CD14-positive monocyte (primary cell): ENCODE measurements around the gene PLCD1. TPM values are rescaled to one million over a fixed set of nuclear protein-coding genes. Genes with fewer than 3 reads are reported as not detected.

Source experiments
- DNase-seq, 3 donors: peaks; one replicate each; pipeline ENCODE4 v3.0.0-alpha.2; 2011 to 2022
- H2AFZ ChIP-seq: 2 replicates; pipeline ENCODE4 v1.6.0; 2012; ENCODE audit warnings: mild to moderate bottlenecking, low read depth, low read length, inconsistent platforms; ENCODE audit not compliant: insufficient read depth, poor library complexity, severe bottlenecking
- H3K27ac ChIP-seq, 2 donors: 1 replicate in 1 of 2; 2 replicates in 1 of 2; pipeline ENCODE4 v1.5.1; 2012 to 2013; ENCODE audit warnings: low read length in 2 of 2, control low read depth in 1 of 2, inconsistent platforms in 1 of 2, low read depth in 1 of 2, mild to moderate bottlenecking in 1 of 2
- H3K27me3 ChIP-seq, 2 donors: one replicate each; pipeline versions ENCODE4 v1.6.0 to v1.6.1; 2011 to 2013; ENCODE audit warnings: low read length in 2 of 2; ENCODE audit not compliant: control insufficient read depth in 2 of 2, insufficient read depth in 2 of 2
- H3K36me3 ChIP-seq, 2 donors: replicated peaks in 1 of 2; 1 replicate in 1 of 2; 2 replicates in 1 of 2; pipeline versions ENCODE4 v1.5.1 to v1.6.1; 2012 to 2013; ENCODE audit warnings: low read length in 2 of 2, control low read depth in 1 of 2, inconsistent platforms in 1 of 2, mild to moderate bottlenecking in 1 of 2; ENCODE audit not compliant: insufficient read depth in 2 of 2, control insufficient read depth in 1 of 2
- H3K4me1 ChIP-seq, 2 donors: 1 replicate in 1 of 2; 2 replicates in 1 of 2; pipeline versions ENCODE4 v1.5.1 to v1.6.1; 2012 to 2013; ENCODE audit warnings: low read length in 2 of 2, control low read depth in 1 of 2, inconsistent platforms in 1 of 2, mild to moderate bottlenecking in 1 of 2, moderate library complexity in 1 of 2; ENCODE audit not compliant: insufficient read depth in 2 of 2, control insufficient read depth in 1 of 2
- H3K4me2 ChIP-seq: replicated peaks from 2 replicates; pipeline ENCODE3; 2012; ENCODE audit warnings: low read length, moderate library complexity, mild to moderate bottlenecking; ENCODE audit not compliant: poor library complexity, severe bottlenecking; ENCODE audit errors: extremely low read depth
- H3K4me3 ChIP-seq, 3 experiments: fragments of 200-600 bp in 1 of 3; sonication (generic) in 1 of 3; replicated peaks in 1 of 3; 1 replicate in 2 of 3; 2 replicates in 1 of 3; pipeline ENCODE4 v1.5.1; 2011 to 2013; ENCODE audit warnings: low read length in 3 of 3, mild to moderate bottlenecking in 3 of 3, control low read depth in 2 of 3, low read depth in 2 of 3, inconsistent platforms in 1 of 3, moderate library complexity in 1 of 3
- H3K79me2 ChIP-seq: 2 replicates; pipeline ENCODE4 v1.6.0; 2012; ENCODE audit warnings: mild to moderate bottlenecking, control low read depth, inconsistent platforms, low read length, moderate library complexity; ENCODE audit not compliant: insufficient read depth
- H3K9ac ChIP-seq: 2 replicates; pipeline ENCODE4 v1.6.0; 2017; ENCODE audit warnings: low read length, mild to moderate bottlenecking; ENCODE audit not compliant: insufficient read depth, poor library complexity, severe bottlenecking
- H3K9me3 ChIP-seq, 2 donors: replicated peaks in 1 of 2; 1 replicate in 1 of 2; 2 replicates in 1 of 2; pipeline versions ENCODE4 v1.5.1 to v1.6.1; 2012 to 2013; ENCODE audit warnings: low read length in 2 of 2, control low read depth in 1 of 2; ENCODE audit not compliant: control insufficient read depth in 1 of 2, insufficient read depth in 1 of 2
- H4K20me1 ChIP-seq: 2 replicates; pipeline ENCODE4 v1.6.0; 2012; ENCODE audit warnings: mild to moderate bottlenecking, low read length, control low read depth, moderate library complexity; ENCODE audit not compliant: insufficient read depth
- H3K27ac Mint-ChIP-seq, 7 donors: one replicate each; pipeline ENCODE4 v1.8.0; 2020; ENCODE audit warnings: mild to moderate bottlenecking in 7 of 7, mixed read lengths in 7 of 7, moderate library complexity in 6 of 7, inconsistent platforms in 2 of 7
- H3K27me3 Mint-ChIP-seq, 3 donors: one replicate each; pipeline ENCODE4 v1.8.0; 2021 to 2022; ENCODE audit warnings: low read depth in 3 of 3, mild to moderate bottlenecking in 3 of 3, mixed read lengths in 3 of 3, moderate library complexity in 3 of 3, inconsistent platforms in 1 of 3
- H3K36me3 Mint-ChIP-seq, 2 donors: one replicate each; pipeline ENCODE4 v1.8.0; 2020; ENCODE audit warnings: mixed read lengths in 2 of 2, inconsistent platforms in 1 of 2, mild to moderate bottlenecking in 1 of 2
- H3K4me1 Mint-ChIP-seq: one replicate; pipeline ENCODE4 v1.8.0; 2020; ENCODE audit warnings: mild to moderate bottlenecking, mixed read lengths
- H3K4me3 Mint-ChIP-seq, 2 donors: one replicate each; pipeline ENCODE4 v1.8.0; 2020; ENCODE audit warnings: mild to moderate bottlenecking in 2 of 2, mixed read lengths in 2 of 2, moderate library complexity in 1 of 2
- H3K9me3 Mint-ChIP-seq, 7 donors: one replicate each; pipeline ENCODE4 v1.8.0; 2020 to 2022; ENCODE audit warnings: mixed read lengths in 7 of 7, mild to moderate bottlenecking in 6 of 7, moderate library complexity in 6 of 7, inconsistent platforms in 2 of 7
- WGBS: methylation state at CpG from one replicate; pipeline ENCODE4 v1.1.5; 2013; ENCODE audit warnings: missing lambda C conversion rate; ENCODE audit not compliant: insufficient coverage; 5-methylcytosine and 5-hydroxymethylcytosine counted together
- intact Hi-C, 2 donors: fragments of 100-400 bp; cut with micrococcal nuclease; formaldehyde crosslinking; loops; one replicate each; pipeline versions ENCODE4 v1.15.0 to v1.15.1; 2023
- polyA plus RNA-seq, 3 donors: library from polyadenylated mRNA; depleted of rRNA in 1 of 3; unstranded in 2 of 3; stranded (reverse) in 1 of 3; fragments of 300-500 nt in 2 of 3; fragments of >200 nt in 1 of 3; fragmentation: Illumina TruSeq in 2 of 3; gene quantifications; 1 replicate in 2 of 3; 2 replicates in 1 of 3; pipeline ENCODE4 v1.2.3, GENCODE V29; 2012 to 2021
- TF ChIP-seq, protein P1 (sequence below): fragments of 200-600 bp; IDR thresholded peaks from one replicate; pipeline ENCODE4 v1.8.0; 2022; ENCODE audit warnings: antibody characterized with exemption, mild to moderate bottlenecking

Gene PLCD1
- polyA plus RNA-seq, 3 donors = 4.1 to 6.4 (median 6.0) TPM

DNA sequence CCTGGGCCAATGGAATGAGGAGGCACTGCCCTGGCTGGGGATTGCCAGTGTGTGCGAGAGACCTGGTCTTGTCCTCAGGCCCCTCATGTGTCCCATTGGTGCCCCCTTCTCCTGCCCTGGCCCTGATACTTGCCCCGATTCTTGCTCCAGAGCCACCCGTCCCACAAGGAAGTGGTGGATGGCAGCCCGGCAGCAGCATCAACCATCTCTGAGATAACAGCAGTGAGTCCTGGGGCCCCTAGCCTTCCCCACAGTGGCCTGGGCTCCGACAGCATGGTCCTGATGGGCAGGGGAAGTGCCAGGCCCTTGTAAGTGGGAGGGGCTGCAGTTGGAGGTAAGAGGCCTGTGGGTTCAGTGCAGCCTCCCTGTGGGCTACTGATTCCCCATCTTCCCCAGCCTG, 23.4 kb downstream of the PLCD1 start:
- Histone ChIP-seq H3K4me1 (peaks cover 7 to 22% of the 10 kb centered on the region in 2 donors), H3K36me3 (peaks cover 63 to 78% of the 10 kb centered on the region in 2 donors)
- peak overlapping the region in 3 of 7 donors; percentile 7 to 30 (median 10) for H3K27ac Mint-ChIP-seq

DNA sequence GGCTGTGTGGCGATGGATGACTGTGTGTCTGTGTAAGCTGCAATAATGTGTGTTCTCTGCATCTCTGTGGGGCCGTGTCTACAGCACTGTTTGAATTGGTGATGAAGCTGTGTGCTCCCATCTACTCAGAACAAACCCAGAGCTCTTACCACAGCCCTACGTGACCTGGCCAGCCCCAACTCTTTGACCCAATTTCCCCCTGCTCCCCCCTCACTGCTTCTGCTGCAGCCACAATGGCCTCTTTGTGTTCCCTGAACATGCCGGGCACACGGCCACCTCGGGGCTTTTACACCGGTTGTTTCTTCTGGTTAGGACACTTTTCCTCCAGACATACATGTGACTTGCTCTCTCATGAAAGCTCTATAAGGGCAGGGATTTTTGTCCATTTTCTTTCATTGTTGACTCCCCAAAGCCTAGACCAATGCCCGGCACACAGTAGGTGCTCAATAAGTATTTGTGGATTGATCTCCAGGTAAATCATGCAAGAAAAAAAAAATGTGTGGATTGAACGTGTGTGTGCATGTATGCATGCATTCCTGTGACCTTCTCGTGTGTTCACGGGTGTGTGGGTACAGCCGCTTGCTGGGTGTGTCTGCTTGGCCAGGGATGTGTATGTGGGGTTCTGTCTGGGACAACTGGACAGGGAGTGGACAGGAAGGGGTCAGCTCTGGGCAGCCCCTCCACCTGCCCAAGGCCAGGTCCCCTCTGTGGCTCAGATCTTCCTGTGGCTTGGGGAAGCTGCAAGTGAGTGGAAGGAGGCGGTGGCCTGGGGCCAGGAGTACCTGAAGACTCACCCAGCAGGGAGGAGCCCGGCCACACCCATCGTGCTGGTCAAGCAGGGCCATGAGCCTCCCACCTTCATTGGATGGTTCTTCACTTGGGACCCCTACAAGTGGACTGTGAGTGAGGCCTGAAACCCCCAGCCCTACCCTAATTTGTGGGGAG, 24.1 kb downstream of the PLCD1 start:
- no peak for DNase-seq
- WGBS = 100% methylated on average over 7 of the region's 15 CpGs

More for the DNA sequence above, 23.4 kb downstream of the PLCD1 start:
- TF ChIP-seq, protein P1, sequence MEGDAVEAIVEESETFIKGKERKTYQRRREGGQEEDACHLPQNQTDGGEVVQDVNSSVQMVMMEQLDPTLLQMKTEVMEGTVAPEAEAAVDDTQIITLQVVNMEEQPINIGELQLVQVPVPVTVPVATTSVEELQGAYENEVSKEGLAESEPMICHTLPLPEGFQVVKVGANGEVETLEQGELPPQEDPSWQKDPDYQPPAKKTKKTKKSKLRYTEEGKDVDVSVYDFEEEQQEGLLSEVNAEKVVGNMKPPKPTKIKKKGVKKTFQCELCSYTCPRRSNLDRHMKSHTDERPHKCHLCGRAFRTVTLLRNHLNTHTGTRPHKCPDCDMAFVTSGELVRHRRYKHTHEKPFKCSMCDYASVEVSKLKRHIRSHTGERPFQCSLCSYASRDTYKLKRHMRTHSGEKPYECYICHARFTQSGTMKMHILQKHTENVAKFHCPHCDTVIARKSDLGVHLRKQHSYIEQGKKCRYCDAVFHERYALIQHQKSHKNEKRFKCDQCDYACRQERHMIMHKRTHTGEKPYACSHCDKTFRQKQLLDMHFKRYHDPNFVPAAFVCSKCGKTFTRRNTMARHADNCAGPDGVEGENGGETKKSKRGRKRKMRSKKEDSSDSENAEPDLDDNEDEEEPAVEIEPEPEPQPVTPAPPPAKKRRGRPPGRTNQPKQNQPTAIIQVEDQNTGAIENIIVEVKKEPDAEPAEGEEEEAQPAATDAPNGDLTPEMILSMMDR = no peak
- H3K79me2 ChIP-seq = no peaks in the 10 kb centered on the region
- H3K4me2 ChIP-seq = no peak overlapping the region
- no peak overlapping the region for H3K9ac ChIP-seq
- DNase-seq = no peak
- intact Hi-C loops = no loop called here
- no peak overlapping the region for H2AFZ ChIP-seq
- no peak overlapping the region for H3K27ac ChIP-seq
- Mint-ChIP-seq H3K27me3 (peaks cover 0 to 4% (median 2%) of the 10 kb centered on the region in 3 donors), H3K4me1 (peaks cover 25% of the 10 kb centered on the region), H3K4me3 (no peak overlapping the region), H3K36me3 (peaks cover 51 to 74% of the 10 kb centered on the region in 2 donors), H3K9me3 (no peaks in the 10 kb centered on the region)
- no peaks in the 10 kb centered on the region for H3K27me3 ChIP-seq
- WGBS = 97% methylated on average over 5 of the region's 5 CpGs
- no peaks in the 10 kb centered on the region for H4K20me1 ChIP-seq
- H3K4me3 ChIP-seq = no peak overlapping the region
- no peaks in the 10 kb centered on the region for H3K9me3 ChIP-seq

More for the DNA sequence above, 24.1 kb downstream of the PLCD1 start:
- peaks cover 56 to 79% of the 10 kb centered on the region in 2 donors for H3K36me3 Mint-ChIP-seq
- no peaks in the 10 kb centered on the region for H3K9me3 ChIP-seq
- peak overlapping the region in 3 of 7 donors; percentile 9 to 64 (median 47) for H3K27ac Mint-ChIP-seq
- no peaks in the 10 kb centered on the region for H3K79me2 ChIP-seq
- TF ChIP-seq, protein P1 = no peak
- no peak overlapping the region for H3K4me2 ChIP-seq
- H3K9ac ChIP-seq = no peak overlapping the region
- H3K36me3 ChIP-seq = peaks cover 65 to 85% of the 10 kb centered on the region in 2 donors
- H2AFZ ChIP-seq = no peak overlapping the region
- no peak overlapping the region for H3K4me3 ChIP-seq
- H3K27me3 Mint-ChIP-seq = peaks cover 0 to 4% (median 2%) of the 10 kb centered on the region in 3 donors
- no peak overlapping the region for H3K4me3 Mint-ChIP-seq
- H3K9me3 Mint-ChIP-seq = no peaks in the 10 kb centered on the region
- intact Hi-C loops = no loop called here
- H3K4me1 ChIP-seq = peaks cover 6 to 20% of the 10 kb centered on the region in 2 donors
- H3K27me3 ChIP-seq = no peaks in the 10 kb centered on the region
- no peak overlapping the region for H3K27ac ChIP-seq
- peaks cover 21% of the 10 kb centered on the region for H3K4me1 Mint-ChIP-seq
- no peaks in the 10 kb centered on the region for H4K20me1 ChIP-seq
